GM21619 (cell line): ENCODE data around the gene UBASH3A.
A peak's percentile ranks its signal among the peaks of the same experiment; 100 is the strongest.

Source experiments
- ATAC-seq: cut with Tn5 transposase; IDR thresholded peaks from one replicate; pipeline ENCODE4 v1.9.1; 2021; ENCODE audit not compliant: unreplicated experiment

Gene UBASH3A

DNA sequence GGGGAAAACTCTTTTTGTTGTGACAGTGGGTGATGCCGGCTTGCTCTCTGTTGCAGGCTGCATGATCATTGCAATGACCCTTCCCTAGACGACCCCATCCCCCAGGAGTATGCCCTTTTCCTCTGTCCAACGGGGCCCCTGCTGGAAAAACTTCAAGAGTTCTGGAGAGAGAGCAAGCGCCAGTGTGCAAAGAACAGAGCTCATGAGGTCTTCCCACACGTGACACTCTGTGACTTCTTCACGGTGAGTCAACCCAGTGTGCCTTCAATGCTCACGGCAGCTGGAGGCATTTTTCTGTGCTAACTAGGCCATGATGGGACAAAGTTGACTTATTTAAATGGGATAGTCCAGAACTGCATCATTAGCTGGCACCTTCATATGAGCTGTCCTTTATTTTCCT lies 5.7 kb downstream of the UBASH3A start:
- no peak for ATAC-seq

DNA sequence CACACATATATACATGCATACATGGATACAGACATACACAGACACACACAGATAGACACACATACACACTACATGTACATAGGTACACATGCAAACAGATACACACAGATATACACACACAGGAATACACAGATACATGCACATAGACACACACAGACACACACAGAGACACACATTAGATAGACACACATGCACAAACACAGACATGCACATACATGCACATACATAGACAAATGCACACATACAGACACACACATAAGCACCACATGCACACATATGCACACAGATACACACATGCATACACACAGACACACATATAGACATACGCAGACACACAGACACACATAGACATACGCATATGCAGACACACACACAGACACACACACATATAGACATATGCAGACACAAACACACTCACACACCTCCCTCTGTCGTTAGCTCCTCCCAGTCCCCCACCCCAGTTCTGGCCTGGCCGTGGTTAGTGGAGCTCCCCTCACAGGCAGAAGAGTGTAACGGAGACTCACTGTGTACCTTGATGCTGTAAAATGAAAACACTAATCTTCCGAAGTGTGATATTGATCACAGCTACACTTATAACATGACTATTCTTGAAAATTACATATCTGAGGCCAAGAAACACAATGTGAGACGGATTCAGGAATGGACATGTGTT lies 7.6 kb downstream of the UBASH3A start:
- no peak for ATAC-seq

- no peak for ATAC-seq
Measured at GRCh38 chr21:42411891-42412635, 8.4 kb downstream of the UBASH3A start.

DNA sequence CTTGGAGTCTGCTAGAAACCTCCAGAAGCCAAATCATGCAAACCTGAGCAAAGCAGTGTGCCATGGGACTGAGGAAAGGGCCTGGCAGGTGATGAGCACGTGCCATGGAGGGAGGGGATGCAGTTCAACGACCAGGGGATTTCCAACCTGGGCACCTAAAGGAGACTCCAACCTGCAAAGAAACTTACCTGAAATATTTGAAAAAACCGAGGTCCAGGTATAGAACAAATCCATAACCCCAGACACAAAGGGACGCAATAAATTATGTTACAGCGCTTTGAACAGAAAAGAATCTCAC lies 8.9 kb downstream of the UBASH3A start:
- no peak for ATAC-seq

- no peak for ATAC-seq
Measured at GRCh38 chr21:42413093-42413492, 9.4 kb downstream of the UBASH3A start.

- ATAC-seq, result no peak
Measured at GRCh38 chr21:42413500-42413899, 9.8 kb downstream of the UBASH3A start.

GRCh38 chr21:42414066-42414465 lies 10.4 kb downstream of the UBASH3A start:
- ATAC-seq, result no peak

- ATAC-seq, result no peak
Measured at GRCh38 chr21:42414553-42414927, 10.8 kb downstream of the UBASH3A start.

DNA sequence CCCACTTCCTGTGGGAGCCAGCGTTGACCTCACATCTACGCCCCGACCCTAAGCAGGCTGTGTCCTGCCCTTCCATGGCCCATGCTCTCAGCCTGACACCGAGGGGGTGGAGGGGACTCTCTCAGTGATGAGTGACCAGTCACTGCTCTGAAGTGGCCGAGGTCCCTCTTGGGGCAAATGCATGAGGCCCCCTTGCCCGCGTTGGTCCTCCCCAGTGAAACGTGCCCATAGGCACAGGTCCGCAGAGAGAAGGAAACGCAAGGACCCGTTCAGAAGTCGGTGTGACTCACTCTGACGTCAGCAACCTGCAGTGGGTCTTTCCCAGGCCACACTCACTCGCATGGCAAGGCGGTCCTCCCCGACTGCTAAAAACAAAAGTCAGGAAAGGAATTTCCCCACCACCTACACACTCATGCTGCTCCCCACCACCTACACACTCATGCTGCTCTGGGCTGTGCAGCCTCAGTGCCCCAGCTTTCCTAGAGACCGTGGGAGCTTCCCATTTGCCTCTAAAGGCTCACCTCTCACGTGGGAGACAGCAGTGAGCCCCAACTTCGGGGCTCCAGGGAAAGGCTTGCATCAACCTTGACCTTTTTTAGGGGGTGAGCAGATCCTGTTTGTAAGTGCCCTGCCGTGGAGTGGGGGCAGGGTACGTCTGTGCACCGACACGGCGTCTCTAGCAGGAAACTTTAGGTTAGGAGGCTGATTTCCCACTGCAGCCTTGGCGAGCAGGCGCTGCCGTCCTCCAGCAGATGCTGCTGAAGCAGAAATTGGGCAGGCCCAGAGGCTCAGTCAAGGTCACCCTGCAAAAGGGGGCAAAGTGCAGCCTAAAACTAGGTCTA lies 11.4 kb downstream of the UBASH3A start:
- ATAC-seq, result peak; percentile 64

DNA sequence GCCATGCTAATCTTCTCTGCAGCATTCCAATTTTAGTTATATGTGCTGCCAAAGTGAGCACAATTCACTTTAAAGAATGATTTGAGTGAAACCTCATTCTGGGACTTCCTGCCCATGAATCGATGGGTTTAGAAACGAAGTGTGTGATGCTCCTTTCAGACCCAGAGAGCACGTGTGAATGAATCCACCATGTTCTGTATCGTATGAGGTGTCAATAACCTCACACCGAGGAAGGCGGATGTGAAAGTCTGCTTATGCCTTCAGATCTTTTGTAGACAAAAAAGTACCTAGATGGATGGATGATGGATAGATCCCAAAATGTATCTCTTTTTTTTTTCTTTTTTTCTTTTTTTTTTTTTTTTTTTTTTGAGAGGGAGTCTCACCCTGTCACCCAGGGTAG lies 13.8 kb downstream of the UBASH3A start:
- ATAC-seq, result no peak

DNA sequence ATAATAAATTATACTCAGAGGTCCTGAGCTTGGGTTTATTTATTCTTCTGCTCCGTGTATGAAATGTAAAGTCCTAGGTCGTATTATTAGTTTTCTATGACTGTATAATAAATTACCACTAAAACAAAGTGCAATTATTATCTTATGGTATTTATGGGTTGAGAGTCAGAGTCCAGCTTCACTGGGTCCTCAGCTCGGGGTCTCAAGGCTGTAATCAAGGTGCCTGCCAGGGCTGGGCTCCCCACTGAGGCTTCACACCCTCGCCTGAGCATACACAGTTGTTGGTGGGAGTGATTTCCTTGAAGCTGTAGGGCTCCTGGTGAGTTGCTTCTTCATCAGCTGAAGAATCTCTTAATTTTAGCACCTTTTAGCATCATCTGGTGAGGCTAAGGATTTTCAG lies 15.2 kb downstream of the UBASH3A start:
- ATAC-seq, result no peak

DNA sequence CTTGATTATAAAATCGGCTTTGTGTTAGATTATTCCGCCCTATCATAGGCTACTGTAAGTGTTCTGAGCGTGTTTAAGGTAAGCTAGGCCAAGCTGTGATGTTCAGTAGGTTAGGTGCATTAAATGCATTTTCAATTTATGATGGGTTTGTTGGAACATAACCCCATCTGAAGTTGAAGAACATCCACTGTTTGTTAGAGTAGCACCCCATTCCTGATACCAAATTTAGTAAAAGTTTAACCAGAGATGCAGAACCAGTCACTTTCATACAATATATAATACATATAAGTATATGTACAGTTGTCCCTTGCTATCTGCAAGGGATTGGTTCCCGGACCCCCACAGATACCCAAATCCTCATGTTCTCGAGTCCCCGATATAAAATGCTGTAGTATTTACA lies 16.1 kb downstream of the UBASH3A start:
- no peak for ATAC-seq

DNA sequence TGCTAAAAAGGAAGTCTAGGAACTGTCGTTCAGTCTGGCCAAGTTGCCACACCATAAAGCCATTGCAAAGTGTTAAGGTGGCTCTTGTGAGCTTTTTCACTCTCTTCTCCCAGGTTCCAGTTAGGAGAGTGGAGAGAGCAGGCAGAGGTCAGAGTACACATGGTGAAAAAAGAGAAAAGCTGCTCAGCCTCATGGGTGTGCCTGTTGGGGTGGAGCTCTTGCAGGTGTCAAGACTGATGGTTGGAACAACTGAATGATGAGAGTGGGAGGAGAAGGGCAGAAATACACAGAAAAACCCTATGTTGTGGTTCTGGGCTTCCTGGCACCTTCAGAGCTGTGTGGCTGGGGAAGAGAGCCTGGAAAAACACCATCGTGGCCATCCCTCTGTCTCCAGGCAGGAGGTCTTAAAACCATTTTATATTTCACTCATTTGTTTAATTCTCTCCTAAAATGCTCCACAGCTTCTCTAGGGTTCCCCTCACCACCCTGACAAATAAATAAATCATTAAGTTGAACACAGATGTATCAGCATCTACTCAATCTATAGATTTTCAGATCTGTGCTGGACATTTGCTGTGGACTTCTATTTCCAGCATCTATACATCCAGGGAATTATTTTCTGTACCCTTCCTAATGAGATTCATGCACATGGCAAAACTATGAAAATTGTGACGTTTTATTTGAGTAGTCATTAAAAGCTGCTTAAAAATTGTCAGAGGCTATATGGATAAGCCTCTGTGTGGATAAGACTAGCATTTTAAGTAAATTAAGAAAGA lies 17.5 kb downstream of the UBASH3A start:
- no peak for ATAC-seq

DNA sequence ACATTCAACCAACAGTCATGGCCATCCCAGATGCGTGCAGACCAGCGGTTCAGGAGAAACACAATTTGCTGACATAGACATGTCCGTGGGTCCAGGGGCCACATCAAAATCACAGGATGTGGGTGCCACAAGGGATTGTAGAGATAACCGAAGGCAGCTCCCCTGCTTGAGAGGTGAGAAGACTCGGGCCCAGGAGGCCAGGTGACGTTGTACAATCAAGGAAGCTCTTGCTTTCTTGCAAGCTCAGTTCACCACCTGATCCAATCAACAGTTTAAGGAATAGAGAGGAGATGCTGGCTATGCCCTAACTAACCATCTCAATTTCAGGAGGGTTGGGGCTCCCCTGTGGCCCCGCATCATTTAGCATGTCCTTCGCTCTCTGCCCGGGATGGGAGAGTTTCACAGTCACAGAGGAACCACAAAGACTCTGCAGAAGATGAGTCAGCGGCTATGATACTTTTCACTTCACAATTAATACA lies 19.5 kb downstream of the UBASH3A start:
- peak; percentile 53 for ATAC-seq

DNA sequence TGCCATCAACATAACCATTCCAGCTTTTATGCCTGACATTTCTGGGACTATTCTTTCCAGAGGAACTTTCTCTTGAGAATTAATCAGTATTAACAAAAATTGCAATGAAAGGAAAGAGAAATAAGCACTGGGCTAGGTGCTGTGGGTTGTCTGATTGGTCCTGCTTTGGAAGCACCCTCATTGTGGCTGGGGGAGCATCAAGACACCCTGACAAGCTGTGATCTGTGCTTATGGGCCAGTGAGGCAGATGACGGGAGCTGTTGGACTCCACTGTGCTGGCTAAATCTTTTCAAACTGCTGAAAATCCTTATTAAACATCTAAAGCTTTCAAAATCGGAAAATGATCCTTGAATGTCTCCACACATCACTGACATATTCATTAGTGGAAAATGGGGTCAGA lies 20.0 kb downstream of the UBASH3A start:
- ATAC-seq, result no peak

- no peak for ATAC-seq
Measured at GRCh38 chr21:42424914-42425541, 21.3 kb downstream of the UBASH3A start.

GRCh38 chr21:42425591-42425990 lies 21.9 kb downstream of the UBASH3A start:
- ATAC-seq, result no peak

- ATAC-seq, result no peak
Measured at GRCh38 chr21:42426424-42426823, 22.7 kb downstream of the UBASH3A start.

- ATAC-seq, result no peak
Measured at GRCh38 chr21:42426876-42427480, 23.3 kb downstream of the UBASH3A start.

DNA sequence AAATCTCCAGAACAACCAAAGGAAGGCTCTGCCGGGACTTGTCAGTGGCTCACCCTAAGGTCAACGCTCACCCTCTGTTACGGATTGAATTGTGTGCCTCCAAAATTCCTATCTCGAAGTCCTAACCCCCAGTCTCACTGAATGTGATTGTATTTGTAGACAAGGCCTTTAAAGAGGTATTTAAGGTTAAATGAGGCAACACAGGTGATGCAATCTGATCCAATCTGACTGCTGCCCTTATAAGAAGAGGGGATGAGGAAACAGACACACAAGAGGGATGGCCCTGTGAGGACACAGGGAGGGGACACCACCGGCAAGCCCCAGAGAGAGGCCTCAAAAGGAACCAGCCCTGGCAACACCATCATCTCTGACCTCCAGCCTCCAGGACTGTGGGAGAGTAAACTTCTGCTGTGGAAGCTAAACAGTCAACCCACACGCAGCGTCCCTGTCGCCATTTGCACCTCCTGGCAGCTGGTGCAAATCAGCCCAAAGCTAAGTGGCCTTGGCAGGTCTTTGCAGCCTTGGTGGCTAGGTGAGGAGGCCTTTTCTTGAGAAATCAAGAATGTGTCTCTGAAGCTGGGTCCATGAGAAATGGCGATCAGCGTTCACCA lies 24.2 kb downstream of the UBASH3A start:
- ATAC-seq, result no peak
